ENCODE data around the gene SHLD2. TPM values are rescaled to one million over a fixed set of nuclear protein-coding genes. Genes with fewer than 3 reads are reported as not detected.

Gene SHLD2, protein sequence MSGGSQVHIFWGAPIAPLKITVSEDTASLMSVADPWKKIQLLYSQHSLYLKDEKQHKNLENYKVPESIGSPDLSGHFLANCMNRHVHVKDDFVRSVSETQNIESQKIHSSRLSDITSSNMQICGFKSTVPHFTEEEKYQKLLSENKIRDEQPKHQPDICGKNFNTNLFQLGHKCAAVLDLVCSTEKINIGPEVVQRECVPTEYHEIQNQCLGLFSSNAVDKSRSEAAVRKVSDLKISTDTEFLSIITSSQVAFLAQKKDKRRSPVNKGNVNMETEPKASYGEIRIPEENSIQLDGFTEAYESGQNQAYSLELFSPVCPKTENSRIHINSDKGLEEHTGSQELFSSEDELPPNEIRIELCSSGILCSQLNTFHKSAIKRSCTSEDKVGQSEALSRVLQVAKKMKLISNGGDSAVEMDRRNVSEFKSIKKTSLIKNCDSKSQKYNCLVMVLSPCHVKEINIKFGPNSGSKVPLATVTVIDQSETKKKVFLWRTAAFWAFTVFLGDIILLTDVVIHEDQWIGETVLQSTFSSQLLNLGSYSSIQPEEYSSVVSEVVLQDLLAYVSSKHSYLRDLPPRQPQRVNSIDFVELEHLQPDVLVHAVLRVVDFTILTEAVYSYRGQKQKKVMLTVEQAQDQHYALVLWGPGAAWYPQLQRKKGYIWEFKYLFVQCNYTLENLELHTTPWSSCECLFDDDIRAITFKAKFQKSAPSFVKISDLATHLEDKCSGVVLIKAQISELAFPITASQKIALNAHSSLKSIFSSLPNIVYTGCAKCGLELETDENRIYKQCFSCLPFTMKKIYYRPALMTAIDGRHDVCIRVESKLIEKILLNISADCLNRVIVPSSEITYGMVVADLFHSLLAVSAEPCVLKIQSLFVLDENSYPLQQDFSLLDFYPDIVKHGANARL
- total RNA-seq = 21.1 and 25.3 TPM in 2 replicates

DNA sequence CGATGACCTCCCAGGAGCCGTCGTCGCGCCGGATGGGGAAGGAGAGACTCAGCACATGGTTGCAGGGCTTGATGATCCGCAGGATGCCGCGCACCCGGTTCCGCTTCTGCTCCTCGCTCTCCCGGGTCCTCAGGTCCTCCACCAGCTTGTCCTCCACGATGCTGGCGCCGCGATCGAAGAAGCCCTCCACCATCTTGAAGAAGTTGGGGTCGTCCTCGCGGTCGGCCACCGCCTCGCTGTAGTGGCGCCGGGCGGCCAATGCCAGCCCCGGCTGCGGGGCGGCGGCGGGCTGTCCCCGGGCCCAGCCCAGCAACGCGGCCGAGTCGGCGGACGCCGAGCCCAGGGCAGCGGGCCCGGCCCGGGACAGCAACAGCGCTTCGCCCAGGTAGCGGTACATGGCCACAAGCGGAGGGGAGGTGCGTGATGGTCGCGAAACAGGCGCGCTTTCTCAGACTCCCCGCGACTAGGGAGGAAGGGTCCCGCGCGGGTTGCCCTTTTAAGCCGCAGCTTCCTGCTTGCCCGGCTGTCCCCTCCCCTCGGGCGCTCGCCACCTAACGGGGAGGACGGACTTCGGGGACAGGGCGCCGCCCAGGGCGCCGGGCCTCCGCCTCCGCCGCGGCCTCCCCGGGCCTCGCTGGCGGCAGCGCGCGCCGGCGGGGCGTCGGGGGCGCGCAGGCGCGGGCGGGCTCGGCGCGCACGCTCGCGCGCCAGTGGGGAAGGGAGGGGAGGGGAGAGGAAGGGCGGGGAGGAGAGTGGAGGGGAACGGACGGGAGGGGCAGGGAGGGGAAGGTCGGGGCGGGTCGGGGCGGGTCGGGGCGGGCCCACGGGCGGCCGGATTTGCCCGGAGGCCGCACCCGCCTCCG lies at the start of gene SHLD2, which contains the start of gene GLUD1:
Gene SHLD2, plus strand, starts transcription at position 834 of the 863 bp plus-strand sequence. CDS start 56,149 bp downstream, outside the sequence.
Gene GLUD1, minus strand, starts transcription at position 471 of the 863 bp plus-strand sequence. Its CDS starts 74 bp downstream, at position 397.

DNA sequence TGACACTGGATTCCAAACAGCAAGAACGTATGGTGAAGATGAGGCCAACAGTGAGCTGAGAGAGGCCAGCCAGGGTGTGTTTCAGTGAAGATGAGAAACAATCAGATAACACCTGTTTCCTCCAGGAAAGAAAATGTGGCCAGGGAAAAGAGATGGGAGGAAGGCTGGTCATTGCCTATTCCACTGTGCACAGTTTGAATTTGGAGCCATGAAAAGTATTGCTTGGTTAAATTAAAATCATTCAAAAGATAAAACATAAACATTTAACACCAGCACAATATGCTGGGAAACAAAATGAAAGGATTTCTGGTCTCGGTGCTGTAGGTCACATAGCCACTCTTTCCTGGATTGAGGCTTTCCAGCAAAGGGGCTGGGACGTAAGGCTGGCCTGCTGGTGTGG lies 130.1 kb downstream of the SHLD2 start, which contains the start of gene NUTM2A:
Gene NUTM2A, plus strand, starts transcription at position 301 of the 400 bp plus-strand sequence. CDS start 383 bp downstream, outside the sequence.

Other genes with a start within 250 kb of the SHLD2 start
- 0.21 and 8.9 TPM in 2 replicates for gene MMRN2, start 137.6 kb upstream of the SHLD2 start, total RNA-seq
- gene SNCG, start 136.6 kb upstream of the SHLD2 start, total RNA-seq = 5.3 and 9.9 TPM in 2 replicates
- 1.00 and 63.6 TPM in 2 replicates for gene ADIRF, start 126.7 kb upstream of the SHLD2 start, total RNA-seq
- gene FAM25A, start 74.9 kb upstream of the SHLD2 start, total RNA-seq = 342 TPM in 1 of 2 replicates, not detected in the other
- gene GLUD1, start 363 bp upstream of the SHLD2 start, total RNA-seq = 129 and 256 TPM in 2 replicates
- gene NUTM2A, start 130.2 kb downstream of the SHLD2 start, total RNA-seq = 0.68 and 0.71 TPM in 2 replicates